Measurements from ENCODE around the gene BRINP3. TPM values are rescaled to one million over a fixed set of nuclear protein-coding genes. Genes with fewer than 3 reads are reported as not detected.

BRINP3 gene
- total RNA-seq, 1 experiment from 2014 or later, result not detected

- intact Hi-C loops (cut with micrococcal nuclease; ENCODE audit: unreplicated experiment), result no loop called here
- Histone ChIP-seq H3K4me1 (ENCODE audit: insufficient read depth, low read length, poor library complexity, severe bottlenecking) (no peaks in the 10 kb centered on the region), H3K27me3 (replicated peaks; ENCODE audit: insufficient read depth, low read depth, low read length, poor library complexity) (no peaks in the 10 kb centered on the region), H3K4me3 (ENCODE audit: low read depth, low read length, poor library complexity, severe bottlenecking) (no peak overlapping the region), H3K36me3 (ENCODE audit: insufficient read depth, low read length, poor library complexity, severe bottlenecking) (no peaks in the 10 kb centered on the region), H3K9me3 (ENCODE audit: low read depth, low read length, poor library complexity, severe bottlenecking) (no peaks in the 10 kb centered on the region), H3K27ac (ENCODE audit: low read depth, low read length, poor library complexity, severe bottlenecking) (no peak overlapping the region)
- no peak for TF ChIP-seq CTCF (conservative IDR thresholded peaks at IDR 0.05; ENCODE audit: low read depth, low read length)
- no peak for TF ChIP-seq EZH2 (IDR thresholded peaks at IDR 0.05; ENCODE audit: borderline replicate concordance, low read depth, low read length, poor library complexity, severe bottlenecking)
- CTCF ChIA-PET, result no interaction called here
- BruUV-seq (replicated peaks), result no TSS peak
- no peak for DNase-seq (ENCODE audit: low spot score)
- POLR2A ChIA-PET (ENCODE audit: low non-redundant PET), result interaction anchor here (0.7 kb wide), 1 partner anchor 1902 kb away, joined by 9 read pairs; no protein-coding TSS in a partner anchor
Observed at GRCh38 chr1:190176776-190177175, 300.9 kb downstream of the BRINP3 start.

- DNase-seq (ENCODE audit: low spot score), result no peak
- H3K27ac ChIP-seq (ENCODE audit: low read depth, low read length, poor library complexity, severe bottlenecking), result no peak overlapping the region
- TF ChIP-seq EZH2 (IDR thresholded peaks at IDR 0.05; ENCODE audit: borderline replicate concordance, low read depth, low read length, poor library complexity, severe bottlenecking) (no peak), CTCF (conservative IDR thresholded peaks at IDR 0.05; ENCODE audit: low read depth, low read length) (no peak)
- no peaks in the 10 kb centered on the region for H3K9me3 ChIP-seq (ENCODE audit: low read depth, low read length, poor library complexity, severe bottlenecking)
- H3K4me1 ChIP-seq (ENCODE audit: insufficient read depth, low read length, poor library complexity, severe bottlenecking), result no peaks in the 10 kb centered on the region
- no TSS peak for BruUV-seq (replicated peaks)
- H3K27me3 ChIP-seq (replicated peaks; ENCODE audit: insufficient read depth, low read depth, low read length, poor library complexity), result no peaks in the 10 kb centered on the region
- ChIA-PET CTCF (no interaction called here), POLR2A (ENCODE audit: low non-redundant PET) (no interaction called here)
- no peaks in the 10 kb centered on the region for H3K36me3 ChIP-seq (ENCODE audit: insufficient read depth, low read length, poor library complexity, severe bottlenecking)
- intact Hi-C loops (cut with micrococcal nuclease; ENCODE audit: unreplicated experiment), result no loop called here
- H3K4me3 ChIP-seq (ENCODE audit: low read depth, low read length, poor library complexity, severe bottlenecking), result no peak overlapping the region
Observed at GRCh38 chr1:190175320-190175719, 302.3 kb downstream of the BRINP3 start.

- Histone ChIP-seq H3K27me3 (replicated peaks; ENCODE audit: insufficient read depth, low read depth, low read length, poor library complexity) (no peaks in the 10 kb centered on the region), H3K9me3 (ENCODE audit: low read depth, low read length, poor library complexity, severe bottlenecking) (no peaks in the 10 kb centered on the region), H3K4me3 (ENCODE audit: low read depth, low read length, poor library complexity, severe bottlenecking) (no peak overlapping the region), H3K36me3 (ENCODE audit: insufficient read depth, low read length, poor library complexity, severe bottlenecking) (no peaks in the 10 kb centered on the region), H3K27ac (ENCODE audit: low read depth, low read length, poor library complexity, severe bottlenecking) (no peak overlapping the region), H3K4me1 (ENCODE audit: insufficient read depth, low read length, poor library complexity, severe bottlenecking) (no peaks in the 10 kb centered on the region)
- CTCF ChIA-PET, result no interaction called here
- TF ChIP-seq EZH2 (IDR thresholded peaks at IDR 0.05; ENCODE audit: borderline replicate concordance, low read depth, low read length, poor library complexity, severe bottlenecking) (no peak), CTCF (conservative IDR thresholded peaks at IDR 0.05; ENCODE audit: low read depth, low read length) (no peak)
- BruUV-seq (replicated peaks), result no TSS peak
- POLR2A ChIA-PET (ENCODE audit: low non-redundant PET), result no interaction called here
- DNase-seq (ENCODE audit: low spot score), result no peak
- intact Hi-C loops (cut with micrococcal nuclease; ENCODE audit: unreplicated experiment), result no loop called here
Observed at GRCh38 chr1:190172651-190173430, 304.8 kb downstream of the BRINP3 start.
